GM12878 (cell line): Measurements from ENCODE around the gene DIPK2A. TPM values are rescaled to one million over a fixed set of nuclear protein-coding genes. Genes with fewer than 3 reads are reported as not detected.

Experiments
- ATAC-seq: fragments of 200-7000 bp; cut with Tn5 transposase; 3 replicates; pipeline ENCODE4 v1.9.1; 2020; ENCODE audit warnings: mild to moderate bottlenecking, moderate library complexity
- BruUV-seq: library from RNA; stranded (reverse); fragments of 400-500 nt; replicated peaks from 2 replicates; lab custom pipeline; 2021; lab: Mats Ljungman, UMichigan
- CTCF ChIA-PET: fragments of 300-600 bp; sonication (Branson Sonifier 250); formaldehyde crosslinking; extraction: SDS; loops from one replicate; lab custom pipeline; 2021; ENCODE audit warnings: inconsistent platforms; lab: Yijun Ruan, JAX
- POLR2A ChIA-PET: fragments of 350-600 bp; formaldehyde crosslinking; extraction: SDS; loops from one replicate; lab custom pipeline; 2021; ENCODE audit warnings: inconsistent platforms; lab: Charles Lee
- RAD21 ChIA-PET: fragments of 300-600 bp; sonication (Branson Sonifier 250); formaldehyde crosslinking; loops from one replicate; lab custom pipeline; 2023; ENCODE audit warnings: antibody characterized with exemption; ENCODE audit not compliant: unreplicated experiment; lab: Charles Lee
- SMC1A ChIA-PET: fragments of 300-600 bp; sonication (Branson Sonifier 250); formaldehyde crosslinking; loops from one replicate; lab custom pipeline; 2023; ENCODE audit not compliant: unreplicated experiment, uncharacterized antibody; lab: Charles Lee
- DNase-seq: peaks from one replicate; pipeline ENCODE4 v3.0.0-alpha.2; 2011; ENCODE audit warnings: low read depth, low spot score
- FAIRE-seq: peaks from 3 replicates; lab custom pipeline; 2011; peaks lifted over from hg19 to GRCh38; lab: Jason Lieb, UNC
- H2AFZ ChIP-seq: 2 replicates; pipeline ENCODE4 v1.6.0; 2011; ENCODE audit warnings: low read depth, low read length, control low read depth; ENCODE audit not compliant: control insufficient read depth
- H3K27ac ChIP-seq: 2 replicates; pipeline ENCODE4 v1.5.1; 2011; ENCODE audit warnings: control low read depth; ENCODE audit not compliant: control insufficient read depth, insufficient read depth
- H3K27me3 ChIP-seq, 2 experiments: replicated peaks in 1 of 2; 2 replicates each; pipeline versions ENCODE4 v1.6.0 to v1.6.1; 2011; ENCODE audit warnings: low read length in 1 of 2; ENCODE audit not compliant: control insufficient read depth in 2 of 2, insufficient read depth in 2 of 2
- H3K36me3 ChIP-seq, 2 experiments: 2 replicates each; pipeline ENCODE4 v1.5.1; 2011; ENCODE audit warnings: low read length in 1 of 2; ENCODE audit not compliant: control insufficient read depth in 2 of 2, insufficient read depth in 2 of 2
- H3K4me1 ChIP-seq: 2 replicates; pipeline ENCODE4 v1.6.1; 2011; ENCODE audit warnings: mild to moderate bottlenecking, low read length, moderate library complexity, mixed read lengths; ENCODE audit not compliant: control insufficient read depth, insufficient read depth
- H3K4me2 ChIP-seq: 2 replicates; pipeline ENCODE4 v1.6.0; 2011; ENCODE audit warnings: control low read depth; ENCODE audit not compliant: control insufficient read depth, insufficient read depth
- H3K4me3 ChIP-seq: fragments of 200-600 bp; sonication (generic); 2 replicates; pipeline ENCODE4 v1.5.1; 2016
- H3K79me2 ChIP-seq: 2 replicates; pipeline ENCODE4 v1.6.0; 2011; ENCODE audit warnings: low read length; ENCODE audit not compliant: control insufficient read depth, insufficient read depth
- H3K9ac ChIP-seq: 2 replicates; pipeline ENCODE4 v1.8.0; 2011; ENCODE audit warnings: low read length, control low read depth, mixed read lengths; ENCODE audit not compliant: control insufficient read depth, insufficient read depth
- H3K9me3 ChIP-seq: replicated peaks from 3 replicates; pipeline ENCODE4 v1.5.1; 2011; ENCODE audit warnings: mild to moderate bottlenecking, low read length; ENCODE audit not compliant: control insufficient read depth, insufficient read depth
- H4K20me1 ChIP-seq: 2 replicates; pipeline ENCODE4 v1.6.0; 2011; ENCODE audit not compliant: control insufficient read depth, insufficient read depth
- CBFB ChIP-seq: IDR thresholded peaks from 2 replicates; pipeline ENCODE4 v1.6.1; 2016; ENCODE audit warnings: antibody characterized with exemption, low read depth
- CHD4 ChIP-seq: fragments of 200-600 bp; sonication (generic); IDR thresholded peaks from 2 replicates; pipeline ENCODE4 v1.6.1; 2016; ENCODE audit warnings: mild to moderate bottlenecking
- IKZF2 ChIP-seq, 2 experiments: fragments of 450-650 bp; IDR thresholded peaks; 2 replicates each; pipeline ENCODE4 v1.6.1; 2017; ENCODE audit warnings: mild to moderate bottlenecking in 2 of 2, moderate library complexity in 2 of 2
- LARP7 ChIP-seq: fragments of 450-650 bp; IDR thresholded peaks from 2 replicates; pipeline ENCODE4 v1.6.1; 2017; ENCODE audit warnings: mild to moderate bottlenecking
- MEF2B ChIP-seq: fragments of 450-650 bp; IDR thresholded peaks from 2 replicates; pipeline ENCODE4 v1.6.1; 2018; ENCODE audit warnings: mild to moderate bottlenecking, moderate library complexity; ENCODE audit not compliant: partially characterized antibody, poor library complexity, severe bottlenecking
- NFYA ChIP-seq: IDR thresholded peaks from 2 replicates; pipeline ENCODE4 v1.6.1; 2011; ENCODE audit warnings: low read depth, mild to moderate bottlenecking, low read length, improper control_type of control experiment, borderline replicate concordance
- SMAD1 ChIP-seq: fragments of 450-650 bp; IDR thresholded peaks from 2 replicates; pipeline ENCODE4 v1.6.1; 2018; ENCODE audit warnings: mild to moderate bottlenecking, low read depth; ENCODE audit not compliant: partially characterized antibody
- SRF ChIP-seq, 2 experiments: IDR thresholded peaks; 2 replicates each; pipeline ENCODE4 v1.6.1; 2011; ENCODE audit warnings: low read depth in 2 of 2, low read length in 2 of 2, mild to moderate bottlenecking in 1 of 2, moderate library complexity in 1 of 2
- SUPT20H ChIP-seq: IDR thresholded peaks from 2 replicates; pipeline ENCODE4 v1.6.1; 2011; ENCODE audit warnings: low read depth, mild to moderate bottlenecking, low read length, moderate library complexity, borderline replicate concordance; ENCODE audit not compliant: control insufficient read depth
- YBX1 ChIP-seq: fragments of 450-650 bp; IDR thresholded peaks from 2 replicates; pipeline ENCODE4 v1.6.1; 2016; ENCODE audit warnings: antibody characterized with exemption
- ZNF384 ChIP-seq: IDR thresholded peaks from 2 replicates; pipeline ENCODE4 v1.6.1; 2012; ENCODE audit warnings: low read depth, mild to moderate bottlenecking, low read length, improper control_type of control experiment, borderline replicate concordance
- WGBS: methylation state at CpG from one replicate; pipeline ENCODE4 v1.1.6; 2016; ENCODE audit warnings: low lambda C conversion rate; ENCODE audit not compliant: insufficient replicate concordance, insufficient coverage; ENCODE audit errors: missing lambda C conversion rate; 5-methylcytosine and 5-hydroxymethylcytosine counted together
- in situ Hi-C: fragments of 300-500 bp; cut with MboI; formaldehyde crosslinking; loops from 9 replicates; pipeline ENCODE4 v1.14.3; 2018; ENCODE audit warnings: mixed read lengths
- intact Hi-C: fragments of 100-400 bp; cut with micrococcal nuclease; formaldehyde crosslinking; loops from one replicate; pipeline ENCODE4 v1.14.2; 2022; ENCODE audit not compliant: unreplicated experiment
- polyA plus RNA-seq, 11 experiments: library from polyadenylated mRNA; depleted of rRNA in 4 of 11; unstranded in 6 of 11; stranded (reverse) in 5 of 11; fragments of >200 nt; fragmentation: Nextera tagmentation in 4 of 11; fragmentation: Illumina TruSeq in 1 of 11; extraction: Ambion mirVana in 4 of 11; extraction: Trizol in 1 of 11; gene quantifications; 1 replicate in 1 of 11; 2 replicates in 10 of 11; pipeline versions ENCODE4 v1.2.1 to v1.2.3, GENCODE V29; 2011 to 2016; ENCODE audit warnings: inconsistent platforms in 2 of 11, missing spikeins in 2 of 11, low read depth in 1 of 11
- total RNA-seq, 4 experiments: library from RNA; depleted of rRNA in 3 of 4; stranded (reverse); fragments of >200 nt in 3 of 4; fragmentation: Illumina TruSeq in 1 of 4; extraction: Trizol in 1 of 4; gene quantifications; 2 replicates each; pipeline versions ENCODE4 v1.2.1 to v1.2.3, GENCODE V29; 2013 to 2021
- TF ChIP-seq, protein P1 (sequence below): fragments of 450-650 bp; IDR thresholded peaks from 2 replicates; pipeline ENCODE4 v1.6.1; 2016; ENCODE audit warnings: mild to moderate bottlenecking, moderate library complexity, borderline replicate concordance
- TF ChIP-seq, protein P2 (sequence below): fragments of 450-650 bp; formaldehyde crosslinking; IDR thresholded peaks from 2 replicates; pipeline ENCODE4 v1.5.0; 2022; ENCODE audit warnings: mild to moderate bottlenecking, missing genetic modification characterization

DIPK2A gene
- total and polyA plus RNA-seq, 10 of the 15 experiments (the other 5 are each of a cell fraction or from before 2014, with no cell fraction given) = 4.6 to 36.4 (median 15.0) TPM

DNA sequence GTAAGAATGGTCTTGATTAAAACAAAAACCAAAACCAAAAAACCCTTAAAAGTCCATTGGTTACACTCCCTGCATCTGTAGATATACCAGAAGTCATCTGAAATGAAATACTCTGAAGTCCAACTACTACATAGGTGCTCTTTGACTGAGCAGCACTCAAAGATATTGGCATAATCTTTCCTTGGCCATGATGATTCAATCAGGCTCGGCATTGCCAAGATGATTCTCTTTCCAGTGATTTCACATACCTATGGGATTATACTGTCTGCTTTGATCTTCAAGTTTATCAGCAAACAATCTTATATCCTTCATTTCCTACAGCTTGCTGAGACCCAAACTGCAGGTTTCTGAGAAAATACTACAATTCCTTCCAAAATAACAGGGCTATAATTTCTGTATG lies 35.9 kb upstream of the DIPK2A start:
- intact Hi-C loops (no loop called here), in situ Hi-C loops (no loop called here)
- H3K4me3 ChIP-seq = no peak overlapping the region
- POLR2A ChIA-PET = no interaction called here
- no TSS peak for BruUV-seq
- no peaks in the 10 kb centered on the region for H3K9me3 ChIP-seq
- CTCF ChIA-PET = interaction anchor here (1.0 kb wide), 1 partner anchor 9 kb away, joined by 5 read pairs; no protein-coding TSS in a partner anchor
- 53% methylated on average over 1 of the region's 1 CpG for WGBS
- SMC1A ChIA-PET = no interaction called here
- H3K9ac ChIP-seq = no peak overlapping the region
- RAD21 ChIA-PET = no interaction called here
- H3K4me1 ChIP-seq = no peaks in the 10 kb centered on the region
- FAIRE-seq (no peak), ATAC-seq (no peak), DNase-seq (no peak)
- no peaks in the 10 kb centered on the region for H4K20me1 ChIP-seq
- TF ChIP-seq YBX1 = no peak
- no peak for TF ChIP-seq SMAD1
- TF ChIP-seq NFYA = no peak
- no peak for TF ChIP-seq MEF2B
- no peak for TF ChIP-seq IKZF2 (IDR thresholded peaks at IDR 0.05)
- no peak for TF ChIP-seq CHD4
- TF ChIP-seq SUPT20H = no peak
- TF ChIP-seq, protein P1, sequence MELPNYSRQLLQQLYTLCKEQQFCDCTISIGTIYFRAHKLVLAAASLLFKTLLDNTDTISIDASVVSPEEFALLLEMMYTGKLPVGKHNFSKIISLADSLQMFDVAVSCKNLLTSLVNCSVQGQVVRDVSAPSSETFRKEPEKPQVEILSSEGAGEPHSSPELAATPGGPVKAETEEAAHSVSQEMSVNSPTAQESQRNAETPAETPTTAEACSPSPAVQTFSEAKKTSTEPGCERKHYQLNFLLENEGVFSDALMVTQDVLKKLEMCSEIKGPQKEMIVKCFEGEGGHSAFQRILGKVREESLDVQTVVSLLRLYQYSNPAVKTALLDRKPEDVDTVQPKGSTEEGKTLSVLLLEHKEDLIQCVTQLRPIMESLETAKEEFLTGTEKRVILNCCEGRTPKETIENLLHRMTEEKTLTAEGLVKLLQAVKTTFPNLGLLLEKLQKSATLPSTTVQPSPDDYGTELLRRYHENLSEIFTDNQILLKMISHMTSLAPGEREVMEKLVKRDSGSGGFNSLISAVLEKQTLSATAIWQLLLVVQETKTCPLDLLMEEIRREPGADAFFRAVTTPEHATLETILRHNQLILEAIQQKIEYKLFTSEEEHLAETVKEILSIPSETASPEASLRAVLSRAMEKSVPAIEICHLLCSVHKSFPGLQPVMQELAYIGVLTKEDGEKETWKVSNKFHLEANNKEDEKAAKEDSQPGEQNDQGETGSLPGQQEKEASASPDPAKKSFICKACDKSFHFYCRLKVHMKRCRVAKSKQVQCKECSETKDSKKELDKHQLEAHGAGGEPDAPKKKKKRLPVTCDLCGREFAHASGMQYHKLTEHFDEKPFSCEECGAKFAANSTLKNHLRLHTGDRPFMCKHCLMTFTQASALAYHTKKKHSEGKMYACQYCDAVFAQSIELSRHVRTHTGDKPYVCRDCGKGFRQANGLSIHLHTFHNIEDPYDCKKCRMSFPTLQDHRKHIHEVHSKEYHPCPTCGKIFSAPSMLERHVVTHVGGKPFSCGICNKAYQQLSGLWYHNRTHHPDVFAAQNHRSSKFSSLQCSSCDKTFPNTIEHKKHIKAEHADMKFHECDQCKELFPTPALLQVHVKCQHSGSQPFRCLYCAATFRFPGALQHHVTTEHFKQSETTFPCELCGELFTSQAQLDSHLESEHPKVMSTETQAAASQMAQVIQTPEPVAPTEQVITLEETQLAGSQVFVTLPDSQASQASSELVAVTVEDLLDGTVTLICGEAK = no peak
- TF ChIP-seq, protein P2, sequence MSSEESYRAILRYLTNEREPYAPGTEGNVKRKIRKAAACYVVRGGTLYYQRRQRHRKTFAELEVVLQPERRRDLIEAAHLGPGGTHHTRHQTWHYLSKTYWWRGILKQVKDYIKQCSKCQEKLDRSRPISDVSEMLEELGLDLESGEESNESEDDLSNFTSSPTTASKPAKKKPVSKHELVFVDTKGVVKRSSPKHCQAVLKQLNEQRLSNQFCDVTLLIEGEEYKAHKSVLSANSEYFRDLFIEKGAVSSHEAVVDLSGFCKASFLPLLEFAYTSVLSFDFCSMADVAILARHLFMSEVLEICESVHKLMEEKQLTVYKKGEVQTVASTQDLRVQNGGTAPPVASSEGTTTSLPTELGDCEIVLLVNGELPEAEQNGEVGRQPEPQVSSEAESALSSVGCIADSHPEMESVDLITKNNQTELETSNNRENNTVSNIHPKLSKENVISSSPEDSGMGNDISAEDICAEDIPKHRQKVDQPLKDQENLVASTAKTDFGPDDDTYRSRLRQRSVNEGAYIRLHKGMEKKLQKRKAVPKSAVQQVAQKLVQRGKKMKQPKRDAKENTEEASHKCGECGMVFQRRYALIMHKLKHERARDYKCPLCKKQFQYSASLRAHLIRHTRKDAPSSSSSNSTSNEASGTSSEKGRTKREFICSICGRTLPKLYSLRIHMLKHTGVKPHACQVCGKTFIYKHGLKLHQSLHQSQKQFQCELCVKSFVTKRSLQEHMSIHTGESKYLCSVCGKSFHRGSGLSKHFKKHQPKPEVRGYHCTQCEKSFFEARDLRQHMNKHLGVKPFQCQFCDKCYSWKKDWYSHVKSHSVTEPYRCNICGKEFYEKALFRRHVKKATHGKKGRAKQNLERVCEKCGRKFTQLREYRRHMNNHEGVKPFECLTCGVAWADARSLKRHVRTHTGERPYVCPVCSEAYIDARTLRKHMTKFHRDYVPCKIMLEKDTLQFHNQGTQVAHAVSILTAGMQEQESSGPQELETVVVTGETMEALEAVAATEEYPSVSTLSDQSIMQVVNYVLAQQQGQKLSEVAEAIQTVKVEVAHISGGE = no peak
- TF ChIP-seq ZNF384 = no peak
- TF ChIP-seq LARP7 = no peak
- no peak for TF ChIP-seq SRF (IDR thresholded peaks at IDR 0.05; ENCODE audit: low read depth in 2 of 2, low read length in 2 of 2)
- no peak for TF ChIP-seq CBFB
- H2AFZ ChIP-seq = no peak overlapping the region
- H3K79me2 ChIP-seq = no peaks in the 10 kb centered on the region
- no peaks in the 10 kb centered on the region for H3K36me3 ChIP-seq
- no peaks in the 10 kb centered on the region for H3K27me3 ChIP-seq
- H3K27ac ChIP-seq = no peak overlapping the region
- no peak overlapping the region for H3K4me2 ChIP-seq
